IMR-90 (cell line): ENCODE data around the gene CKAP2L. TPM values are rescaled to one million over a fixed set of nuclear protein-coding genes. Genes with fewer than 3 reads are reported as not detected.

Source experiments
- ATAC-seq: fragments of 200-7000 bp; cut with Tn5 transposase; 2 replicates; pipeline ENCODE4 v1.9.1; 2020; ENCODE audit warnings: low read depth, mild to moderate bottlenecking, moderate library complexity
- BruUV-seq: library from RNA; stranded (reverse); fragments of 400-500 nt; replicated peaks from 2 replicates; lab custom pipeline; 2021; lab: Mats Ljungman, UMichigan
- CTCF ChIA-PET: fragments of 300-600 bp; formaldehyde crosslinking; extraction: SDS; loops from one replicate; lab custom pipeline; 2021; ENCODE audit warnings: antibody characterized with exemption; lab: Yijun Ruan, JAX
- POLR2A ChIA-PET: fragments of 300-600 bp; sonication (Branson Sonifier 250); formaldehyde crosslinking; loops from one replicate; lab custom pipeline; 2022; ENCODE audit warnings: antibody characterized with exemption; ENCODE audit not compliant: unreplicated experiment; lab: Charles Lee
- DNase-seq: peaks from one replicate; pipeline ENCODE4 v3.0.0; 2013
- H2AFZ ChIP-seq: replicated peaks from 2 replicates; pipeline ENCODE3; 2013; ENCODE audit warnings: low read length, mild to moderate bottlenecking; ENCODE audit not compliant: poor library complexity
- H2AK5ac ChIP-seq: 2 replicates; pipeline ENCODE4 v1.6.1; 2013; ENCODE audit warnings: low read depth, low read length, inconsistent platforms
- H2AK9ac ChIP-seq: replicated peaks from 2 replicates; pipeline ENCODE3; 2013; ENCODE audit warnings: mild to moderate bottlenecking, low read depth, low read length, moderate library complexity; ENCODE audit not compliant: poor library complexity
- H2BK120ac ChIP-seq: 2 replicates; pipeline ENCODE4 v1.6.1; 2013; ENCODE audit warnings: low read depth, low read length, inconsistent platforms
- H2BK15ac ChIP-seq: 3 replicates; pipeline ENCODE4 v1.6.1; 2013; ENCODE audit warnings: low read depth, low read length, inconsistent platforms
- H2BK20ac ChIP-seq: 2 replicates; pipeline ENCODE4 v1.6.1; 2013; ENCODE audit warnings: low read depth, mild to moderate bottlenecking, inconsistent platforms, low read length, moderate library complexity
- H2BK5ac ChIP-seq: 2 replicates; pipeline ENCODE4 v1.6.1; 2013; ENCODE audit warnings: mild to moderate bottlenecking, low read depth, low read length, inconsistent platforms; ENCODE audit not compliant: poor library complexity, severe bottlenecking
- H3K14ac ChIP-seq: replicated peaks from 2 replicates; pipeline ENCODE4 v1.6.1; 2013; ENCODE audit warnings: low read depth, low read length, inconsistent platforms
- H3K18ac ChIP-seq: 2 replicates; pipeline ENCODE4 v1.6.1; 2013; ENCODE audit warnings: low read depth, low read length, control low read depth
- H3K23ac ChIP-seq: 2 replicates; pipeline ENCODE4 v1.6.1; 2013; ENCODE audit warnings: low read depth, low read length, inconsistent platforms
- H3K27ac ChIP-seq: 2 replicates; pipeline ENCODE4 v1.5.1; 2013; ENCODE audit warnings: mild to moderate bottlenecking, control low read depth, low read length; ENCODE audit not compliant: insufficient read depth
- H3K27me3 ChIP-seq: 2 replicates; pipeline ENCODE4 v1.6.1; 2013; ENCODE audit warnings: low read length; ENCODE audit not compliant: control insufficient read depth, insufficient read depth
- H3K36me3 ChIP-seq: 2 replicates; pipeline ENCODE4 v1.6.1; 2013; ENCODE audit warnings: low read length, mixed read lengths; ENCODE audit not compliant: control insufficient read depth, insufficient read depth
- H3K4ac ChIP-seq: 2 replicates; pipeline ENCODE4 v1.6.1; 2013; ENCODE audit warnings: low read depth, low read length, inconsistent platforms
- H3K4me1 ChIP-seq: 2 replicates; pipeline ENCODE4 v1.6.1; 2013; ENCODE audit warnings: low read length, mixed read lengths; ENCODE audit not compliant: control insufficient read depth, insufficient read depth
- H3K4me2 ChIP-seq: 2 replicates; pipeline ENCODE4 v1.6.1; 2013; ENCODE audit warnings: low read depth, mild to moderate bottlenecking, control low read depth, low read length, moderate library complexity
- H3K4me3 ChIP-seq: 2 replicates; pipeline ENCODE4 v1.5.1; 2013; ENCODE audit warnings: low read depth, mild to moderate bottlenecking, control low read depth, low read length, moderate library complexity; ENCODE audit not compliant: insufficient read depth
- H3K56ac ChIP-seq: 2 replicates; pipeline ENCODE4 v1.6.1; 2013; ENCODE audit warnings: low read length, inconsistent platforms; ENCODE audit not compliant: insufficient read depth; ENCODE audit errors: extremely low read depth
- H3K79me1 ChIP-seq, 2 experiments: 2 replicates each; pipeline ENCODE4 v1.6.1; 2013; ENCODE audit warnings: low read length in 2 of 2, inconsistent platforms in 1 of 2, low read depth in 1 of 2
- H3K9ac ChIP-seq: 2 replicates; pipeline ENCODE4 v1.6.1; 2013; ENCODE audit warnings: low read depth, low read length, control low read depth
- H3K9me1 ChIP-seq: 2 replicates; pipeline ENCODE4 v1.6.1; 2013; ENCODE audit warnings: low read length, inconsistent platforms; ENCODE audit not compliant: insufficient read depth
- H3K9me3 ChIP-seq: 2 replicates; pipeline ENCODE4 v1.6.1; 2013; ENCODE audit warnings: low read length; ENCODE audit not compliant: control insufficient read depth, insufficient read depth
- H4K20me1 ChIP-seq: 2 replicates; pipeline ENCODE4 v1.6.1; 2013; ENCODE audit warnings: low read length, inconsistent platforms; ENCODE audit not compliant: insufficient read depth
- H4K5ac ChIP-seq: 2 replicates; pipeline ENCODE4 v1.6.1; 2013; ENCODE audit warnings: mild to moderate bottlenecking, low read depth, low read length, control low read depth
- H4K8ac ChIP-seq, 2 experiments: 2 replicates each; pipeline ENCODE4 v1.6.1; 2013; ENCODE audit warnings: low read depth in 2 of 2, low read length in 2 of 2, control low read depth in 1 of 2, inconsistent platforms in 1 of 2
- H4K91ac ChIP-seq: 2 replicates; pipeline ENCODE4 v1.6.1; 2013; ENCODE audit warnings: low read depth, low read length, inconsistent platforms; ENCODE audit not compliant: insufficient read depth
- MXI1 ChIP-seq: IDR thresholded peaks from 2 replicates; pipeline ENCODE4 v1.6.1; 2012; ENCODE audit warnings: low read depth, mild to moderate bottlenecking, low read length, moderate library complexity, borderline replicate concordance
- NFE2L2 ChIP-seq: fragments of 150-350 bp; IDR thresholded peaks from 2 replicates; pipeline ENCODE4 v1.6.1; 2016; ENCODE audit warnings: low read depth, mild to moderate bottlenecking, low read length
- POLR2A ChIP-seq: IDR thresholded peaks from 2 replicates; pipeline ENCODE4 v1.6.1; 2012; ENCODE audit warnings: mild to moderate bottlenecking, low read depth, low read length
- RAD21 ChIP-seq: IDR thresholded peaks from 2 replicates; pipeline ENCODE4 v1.6.1; 2012; ENCODE audit warnings: low read length, improper control_type of control experiment
- RCOR1 ChIP-seq: IDR thresholded peaks from 2 replicates; pipeline ENCODE4 v1.6.1; 2012; ENCODE audit warnings: mild to moderate bottlenecking, low read length, improper control_type of control experiment; ENCODE audit not compliant: insufficient replicate concordance
- RFX5 ChIP-seq: IDR thresholded peaks from 2 replicates; pipeline ENCODE4 v1.8.0; 2012; ENCODE audit warnings: low read depth, mild to moderate bottlenecking, low read length, moderate library complexity
- USF2 ChIP-seq: fragments of 150-350 bp; IDR thresholded peaks from 2 replicates; pipeline ENCODE4 v1.6.1; 2017; ENCODE audit warnings: mild to moderate bottlenecking, antibody characterized with exemption, low read length, low read depth
- WGBS, 2 experiments: methylation state at CpG; one replicate each; pipeline versions ENCODE4 v1.1.5 to v1.1.7; 2013; ENCODE audit warnings: missing lambda C conversion rate in 2 of 2; ENCODE audit not compliant: insufficient read length in 1 of 2; ENCODE audit errors: extremely low coverage in 2 of 2; 5-methylcytosine and 5-hydroxymethylcytosine counted together
- dilution Hi-C: fragments of 300-500 bp; cut with HindIII; formaldehyde crosslinking; loops from one replicate; pipeline ENCODE4 v1.14.3; 2018; ENCODE audit warnings: low sequenced_read_pairs; ENCODE audit not compliant: unreplicated experiment
- in situ Hi-C: fragments of 300-500 bp; cut with MboI; formaldehyde crosslinking; loops from 3 replicates; pipeline ENCODE4 v1.14.3; 2019; ENCODE audit warnings: low sequenced_read_pairs, inconsistent platforms, mixed read lengths
- intact Hi-C: fragments of 100-400 bp; cut with micrococcal nuclease; formaldehyde crosslinking; loops from 2 replicates; pipeline ENCODE4 v1.10.0; 2022
- polyA plus RNA-seq, 3 experiments: library from polyadenylated mRNA; depleted of rRNA; stranded (reverse); fragments of >200 nt; gene quantifications; 2 replicates each; pipeline ENCODE4 v1.2.3, GENCODE V29; 2012; ENCODE audit warnings: low replicate concordance in 1 of 3
- total RNA-seq: library from RNA; depleted of rRNA; stranded (reverse); fragments of >200 nt; gene quantifications from 2 replicates; pipeline ENCODE4 v1.2.3, GENCODE V29; 2012

The CKAP2L gene
- total and polyA plus RNA-seq, 2 of the 4 experiments (the other 2 are of a cell fraction), result 6.4 to 9.9 TPM

GRCh38 chr2:112731479-112731878, 32.9 kb downstream of the CKAP2L start:
- no peak overlapping the region for H2AK9ac ChIP-seq
- H3K9me1 ChIP-seq, result peaks cover 3% of the 10 kb centered on the region; the same call in 1 of the 2 replicates
- TF ChIP-seq POLR2A, result no peak
- TF ChIP-seq RCOR1, result no peak
- TF ChIP-seq MXI1, result no peak
- TF ChIP-seq USF2, result no peak
- no peak for TF ChIP-seq RAD21
- TF ChIP-seq RFX5, result no peak
- no peak for TF ChIP-seq NFE2L2
- H3K27ac ChIP-seq, result no peak overlapping the region
- H3K9me3 ChIP-seq, result no peaks in the 10 kb centered on the region
- no peak overlapping the region for H2BK15ac ChIP-seq
- no peaks in the 10 kb centered on the region for H3K27me3 ChIP-seq
- no peak overlapping the region for H2AFZ ChIP-seq
- no CpG with 5 or more reads among the region's 2 CpGs for WGBS, 2 experiments
- dilution Hi-C loops (no loop called here), in situ Hi-C loops (no loop called here), intact Hi-C loops (no loop called here)
- no peak overlapping the region for H2BK20ac ChIP-seq
- no peaks in the 10 kb centered on the region for H3K79me1 ChIP-seq
- no peak overlapping the region for H3K23ac ChIP-seq
- no peaks in the 10 kb centered on the region for H4K20me1 ChIP-seq
- ChIA-PET POLR2A (no interaction called here), CTCF (no interaction called here)
- peaks cover 1% of the 10 kb centered on the region; the same call in 1 of the 2 replicates for H3K4me1 ChIP-seq
- H3K14ac ChIP-seq, result no peak overlapping the region
- no peak for ATAC-seq
- H3K4ac ChIP-seq, result no peak overlapping the region
- H4K8ac ChIP-seq, result no peak overlapping the region
- no peaks in the 10 kb centered on the region for H3K36me3 ChIP-seq
- no peak overlapping the region for H3K18ac ChIP-seq
- no peak overlapping the region for H2BK120ac ChIP-seq
- no TSS peak for BruUV-seq
- H3K9ac ChIP-seq, result no peak overlapping the region
- no peak overlapping the region for H2BK5ac ChIP-seq
- H3K4me2 ChIP-seq, result no peak overlapping the region
- no peak overlapping the region for H4K5ac ChIP-seq
- H3K4me3 ChIP-seq, result no peak overlapping the region
- H3K56ac ChIP-seq, result no peak overlapping the region
- no peak overlapping the region for H4K91ac ChIP-seq
- H2AK5ac ChIP-seq, result no peak overlapping the region
- DNase-seq, result peak; percentile 24
